H1 (cell line): Measurements from ENCODE around the gene TBC1D28. TPM values are rescaled to one million over a fixed set of nuclear protein-coding genes. Genes with fewer than 3 reads are reported as not detected.
"Not testable (repeated sequence)": the region's sequence is repeated elsewhere in the genome, so short reads cannot be mapped to it uniquely, and the experiment has no call there.

Experiments used
- CTCF ChIA-PET: fragments of 300-600 bp; sonication (Branson Sonifier 250); formaldehyde crosslinking; loops from one replicate; lab custom pipeline; 2021; ENCODE audit not compliant: partially characterized antibody; lab: Charles Lee
- POLR2A ChIA-PET: fragments of 300-600 bp; sonication (Branson Sonifier 250); formaldehyde crosslinking; loops from one replicate; lab custom pipeline; 2021; ENCODE audit warnings: inconsistent platforms; ENCODE audit not compliant: partially characterized antibody; lab: Charles Lee
- DNase-seq, 2 experiments: peaks; one replicate each; pipeline versions ENCODE4 v3.0.0 to v3.0.0-alpha.2; 2010 to 2022; ENCODE audit warnings: low spot score in 2 of 2, low read depth in 1 of 2, mixed read lengths in 1 of 2
- FAIRE-seq: peaks from 2 replicates; lab custom pipeline; 2011; peaks lifted over from hg19 to GRCh38; lab: Jason Lieb, UNC
- H2AFZ ChIP-seq: 2 replicates; pipeline ENCODE4 v1.8.1; 2012; ENCODE audit warnings: low read length, inconsistent platforms
- H2AK5ac ChIP-seq: 2 replicates; pipeline ENCODE4 v1.6.1; 2013; ENCODE audit warnings: low read depth, low read length
- H2BK120ac ChIP-seq: replicated peaks from 2 replicates; pipeline ENCODE3; 2013; ENCODE audit warnings: low read depth, low read length, inconsistent platforms
- H2BK12ac ChIP-seq: 2 replicates; pipeline ENCODE4 v1.6.1; 2013; ENCODE audit warnings: low read depth, low read length
- H2BK15ac ChIP-seq: 2 replicates; pipeline ENCODE4 v1.6.1; 2013; ENCODE audit warnings: low read length
- H2BK20ac ChIP-seq: 2 replicates; pipeline ENCODE4 v1.6.1; 2013; ENCODE audit warnings: low read length
- H2BK5ac ChIP-seq: 2 replicates; pipeline ENCODE4 v1.6.1; 2013; ENCODE audit warnings: low read depth, low read length
- H3K14ac ChIP-seq: 2 replicates; pipeline ENCODE4 v1.6.1; 2013; ENCODE audit warnings: inconsistent platforms; ENCODE audit not compliant: insufficient read length
- H3K18ac ChIP-seq: 2 replicates; pipeline ENCODE4 v1.6.1; 2013; ENCODE audit warnings: low read length; ENCODE audit errors: extremely low read depth
- H3K23ac ChIP-seq: 2 replicates; pipeline ENCODE4 v1.6.1; 2013; ENCODE audit warnings: inconsistent platforms; ENCODE audit not compliant: insufficient read length
- H3K23me2 ChIP-seq: 2 replicates; pipeline ENCODE4 v1.6.1; 2013; ENCODE audit warnings: low read depth, low read length
- H3K27ac ChIP-seq: 2 replicates; pipeline ENCODE4 v1.6.1; 2011; ENCODE audit warnings: low read depth, low read length, inconsistent platforms
- H3K27me3 ChIP-seq, 4 experiments: replicated peaks in 1 of 4; 1 replicate in 1 of 4; 2 replicates in 3 of 4; pipeline versions ENCODE4 v1.6.1 to v1.8.1; 2011 to 2013; ENCODE audit warnings: low read length in 3 of 4, mild to moderate bottlenecking in 3 of 4, inconsistent platforms in 2 of 4, mixed read lengths in 2 of 4, moderate library complexity in 1 of 4; ENCODE audit not compliant: control insufficient read depth in 3 of 4, insufficient read depth in 3 of 4; ENCODE audit errors: extremely low read depth in 1 of 4
- H3K36me3 ChIP-seq, 4 experiments: 2 replicates each; pipeline versions ENCODE4 v1.6.1 to v1.8.1; 2011 to 2013; ENCODE audit warnings: mild to moderate bottlenecking in 4 of 4, low read length in 3 of 4, moderate library complexity in 2 of 4, control low read depth in 1 of 4, inconsistent platforms in 1 of 4; ENCODE audit not compliant: insufficient read depth in 4 of 4, control insufficient read depth in 2 of 4
- H3K4ac ChIP-seq: replicated peaks from 2 replicates; pipeline ENCODE3; 2013; ENCODE audit warnings: low read length, low read depth, mixed read lengths, inconsistent platforms; ENCODE audit not compliant: insufficient read length
- H3K4me1 ChIP-seq, 4 experiments: replicated peaks in 1 of 4; 1 replicate in 1 of 4; 2 replicates in 3 of 4; pipeline versions ENCODE4 v1.6.1 to v1.8.1; 2011 to 2013; ENCODE audit warnings: low read length in 3 of 4, inconsistent platforms in 2 of 4, mixed read lengths in 1 of 4; ENCODE audit not compliant: insufficient read depth in 4 of 4, control insufficient read depth in 3 of 4
- H3K4me2 ChIP-seq, 2 experiments: 2 replicates each; pipeline versions ENCODE4 v1.6.1 to v1.8.1; 2011 to 2013; ENCODE audit warnings: low read depth in 2 of 2, low read length in 2 of 2, control low read depth in 1 of 2, inconsistent platforms in 1 of 2, mild to moderate bottlenecking in 1 of 2; ENCODE audit not compliant: insufficient read depth in 1 of 2
- H3K4me3 ChIP-seq, 4 experiments: fragments of 200-600, 300-600 bp in 1 of 4; sonication (generic), shearing (Covaris generic), sonication (Bioruptor Twin) in 1 of 4; 2 replicates each; pipeline versions ENCODE4 v1.5.1 to v1.8.1; 2011 to 2016; ENCODE audit warnings: low read length in 4 of 4, low read depth in 3 of 4, control low read depth in 2 of 4, inconsistent platforms in 2 of 4, mild to moderate bottlenecking in 2 of 4, mixed read lengths in 1 of 4, moderate library complexity in 1 of 4; ENCODE audit not compliant: insufficient read depth in 2 of 4; ENCODE audit errors: extremely low read depth in 1 of 4
- H3K56ac ChIP-seq: replicated peaks from 2 replicates; pipeline ENCODE3; 2013; ENCODE audit warnings: low read depth, mild to moderate bottlenecking, mixed read lengths, low read length, inconsistent platforms; ENCODE audit not compliant: insufficient read length
- H3K79me1 ChIP-seq: 2 replicates; pipeline ENCODE4 v1.6.1; 2013; ENCODE audit warnings: low read depth, low read length, control low read depth
- H3K79me2 ChIP-seq, 2 experiments: 2 replicates each; pipeline versions ENCODE4 v1.6.1 to v1.8.1; 2012 to 2013; ENCODE audit warnings: low read length in 2 of 2, mild to moderate bottlenecking in 2 of 2, inconsistent platforms in 1 of 2; ENCODE audit not compliant: insufficient read depth in 2 of 2, control insufficient read depth in 1 of 2
- H3K9ac ChIP-seq, 4 experiments: replicated peaks in 1 of 4; 1 replicate in 1 of 4; 2 replicates in 3 of 4; pipeline versions ENCODE4 v1.6.1 to v1.8.1; 2011 to 2013; ENCODE audit warnings: low read depth in 3 of 4, low read length in 3 of 4, control low read depth in 2 of 4, mild to moderate bottlenecking in 2 of 4, moderate library complexity in 2 of 4, inconsistent platforms in 1 of 4; ENCODE audit errors: extremely low read depth in 1 of 4
- H3K9me3 ChIP-seq, 2 experiments: 2 replicates each; pipeline versions ENCODE4 v1.6.1 to v1.8.1; 2012 to 2013; ENCODE audit warnings: mild to moderate bottlenecking in 2 of 2, moderate library complexity in 2 of 2, control low read depth in 1 of 2, inconsistent platforms in 1 of 2, low read depth in 1 of 2, low read length in 1 of 2, mixed read lengths in 1 of 2; ENCODE audit not compliant: insufficient read depth in 2 of 2
- H4K20me1 ChIP-seq, 2 experiments: replicated peaks in 1 of 2; 2 replicates each; pipeline versions ENCODE3 to v1.8.1; 2011 to 2013; ENCODE audit warnings: inconsistent platforms in 2 of 2, low read length in 2 of 2, mild to moderate bottlenecking in 1 of 2; ENCODE audit not compliant: insufficient read depth in 2 of 2, control insufficient read depth in 1 of 2
- H4K5ac ChIP-seq: 2 replicates; pipeline ENCODE4 v1.6.1; 2013; ENCODE audit warnings: low read length, low read depth, mixed read lengths, inconsistent platforms; ENCODE audit not compliant: insufficient read length
- H4K8ac ChIP-seq: 2 replicates; pipeline ENCODE4 v1.8.0; 2013; ENCODE audit warnings: mild to moderate bottlenecking, moderate library complexity, low read length, inconsistent platforms; ENCODE audit not compliant: insufficient read depth; ENCODE audit errors: extremely low read depth
- H4K91ac ChIP-seq: replicated peaks from 2 replicates; pipeline ENCODE3; 2013; ENCODE audit warnings: low read length, mixed read lengths, inconsistent platforms; ENCODE audit not compliant: insufficient read length
- WGBS, 2 experiments: shearing (Covaris generic) in 1 of 2; methylation state at CpG; one replicate each; pipeline versions ENCODE4 v1.1.6 to v1.1.7; 2013 to 2015; ENCODE audit warnings: low lambda C conversion rate in 2 of 2, mixed read lengths in 2 of 2, inconsistent platforms in 1 of 2, low coverage in 1 of 2, missing lambda C conversion rate in 1 of 2; ENCODE audit not compliant: insufficient replicate concordance in 2 of 2, insufficient coverage in 1 of 2, insufficient read length in 1 of 2; ENCODE audit errors: extremely low coverage in 1 of 2, missing lambda C conversion rate in 1 of 2; 5-methylcytosine and 5-hydroxymethylcytosine counted together
- polyA plus RNA-seq, 7 experiments: library from polyadenylated mRNA; depleted of rRNA in 3 of 7; stranded (reverse) in 5 of 7; unstranded in 2 of 7; fragments of >200 nt in 5 of 7; fragments of 200-250 nt in 2 of 7; gene quantifications; 1 replicate in 5 of 7; 2 replicates in 1 of 7; 4 replicates in 1 of 7; pipeline versions ENCODE4 v1.2.1 to v1.2.3, GENCODE V29; 2011 to 2013; ENCODE audit warnings: missing spikeins in 2 of 7, mixed read lengths in 2 of 7
- total RNA-seq: library from RNA; stranded (reverse); fragmentation: NEBNext Ultra II Directional; extraction: Animal tissue kit (Norgen Biotek cat#: 25700); gene quantifications from 2 replicates; pipeline ENCODE4 v1.2.1, GENCODE V29; 2021

Gene TBC1D28
- total and polyA plus RNA-seq, 2 of the 8 experiments (the other 6 are each of a cell fraction or from before 2014, with no cell fraction given): not detected

- H3K14ac ChIP-seq, H3K23ac ChIP-seq, H4K91ac ChIP-seq, CTCF ChIA-PET, H2BK120ac ChIP-seq, H4K20me1 ChIP-seq, H2BK5ac ChIP-seq, H4K8ac ChIP-seq, H3K4me3 ChIP-seq, FAIRE-seq, H2AFZ ChIP-seq, H3K79me2 ChIP-seq, H3K27me3 ChIP-seq, H3K79me1 ChIP-seq, H3K23me2 ChIP-seq, DNase-seq, H2BK20ac ChIP-seq, H3K4me2 ChIP-seq, H3K4ac ChIP-seq, H3K4me1 ChIP-seq, H2AK5ac ChIP-seq, H3K18ac ChIP-seq, POLR2A ChIA-PET, H3K27ac ChIP-seq, H4K5ac ChIP-seq, H2BK15ac ChIP-seq, H3K9ac ChIP-seq, H3K56ac ChIP-seq, H2BK12ac ChIP-seq: not testable (repeated sequence)
- peaks cover 3 to 36% (median 18%) of the 10 kb centered on the region in 4 experiments; a peak in 6 of 8 replicates for H3K36me3 ChIP-seq
- peaks cover 21 to 33% of the 10 kb centered on the region in 2 experiments for H3K9me3 ChIP-seq
- WGBS, 2 experiments: 80% methylated on average over 1 of the region's 2 CpGs; no CpG with 5 or more reads in 1 of the 2 experiments
These were observed 22.1 kb upstream of the TBC1D28 start for GRCh38 chr17:18666326-18666725.
